GM19463 (cell line): Measurements from ENCODE around the gene TRUB2.

Experiments
- ATAC-seq: cut with Tn5 transposase; IDR thresholded peaks from one replicate; pipeline ENCODE4 v1.9.1; 2021; ENCODE audit warnings: mild to moderate bottlenecking, moderate library complexity; ENCODE audit not compliant: unreplicated experiment

TRUB2 gene

DNA sequence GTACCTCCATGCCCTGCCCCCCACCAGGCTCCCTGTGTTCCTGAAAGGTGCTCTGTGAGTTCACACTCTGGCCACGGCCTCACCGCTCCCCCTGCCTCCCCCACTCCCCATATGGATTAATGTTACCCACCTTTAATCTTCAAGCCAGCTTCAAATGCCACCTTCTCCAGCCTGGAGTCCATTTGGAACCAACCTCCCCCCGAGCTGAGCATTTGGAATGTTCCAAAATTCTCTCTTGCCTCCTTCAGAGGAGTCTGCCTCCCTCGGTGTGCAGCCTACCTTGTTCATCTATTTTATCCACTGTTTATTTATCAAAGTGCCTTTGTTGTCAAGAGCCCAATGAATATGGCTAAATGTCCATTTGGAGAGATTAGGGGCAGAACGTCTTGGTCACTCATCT is 50.7 kb downstream of the TRUB2 start:
- no peak for ATAC-seq

DNA sequence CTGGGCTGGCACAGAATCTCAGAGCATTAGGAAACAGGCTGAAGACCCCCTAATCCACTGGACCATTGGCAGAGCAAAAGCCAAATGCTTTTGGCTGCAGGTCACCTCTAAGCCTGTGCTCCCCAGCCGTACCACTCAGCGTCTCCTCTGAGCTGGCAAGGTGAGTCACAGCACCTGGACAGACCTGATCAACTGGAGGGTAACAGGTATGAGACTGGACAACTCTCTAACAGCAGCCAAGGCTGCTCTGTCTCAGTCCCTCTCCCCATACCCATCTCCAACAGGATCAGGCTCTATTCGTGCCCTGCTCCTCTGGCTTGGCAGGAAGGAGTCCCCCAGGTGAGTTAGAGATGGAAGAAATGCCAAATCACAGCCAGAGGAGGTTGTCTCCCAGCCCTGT is 51.1 kb downstream of the TRUB2 start:
- ATAC-seq = no peak

GRCh38 chr9:128266868-128267590 is 55.2 kb downstream of the TRUB2 start:
- ATAC-seq = no peak

- no peak for ATAC-seq
Observed at GRCh38 chr9:128265348-128265847, 56.8 kb downstream of the TRUB2 start.

DNA sequence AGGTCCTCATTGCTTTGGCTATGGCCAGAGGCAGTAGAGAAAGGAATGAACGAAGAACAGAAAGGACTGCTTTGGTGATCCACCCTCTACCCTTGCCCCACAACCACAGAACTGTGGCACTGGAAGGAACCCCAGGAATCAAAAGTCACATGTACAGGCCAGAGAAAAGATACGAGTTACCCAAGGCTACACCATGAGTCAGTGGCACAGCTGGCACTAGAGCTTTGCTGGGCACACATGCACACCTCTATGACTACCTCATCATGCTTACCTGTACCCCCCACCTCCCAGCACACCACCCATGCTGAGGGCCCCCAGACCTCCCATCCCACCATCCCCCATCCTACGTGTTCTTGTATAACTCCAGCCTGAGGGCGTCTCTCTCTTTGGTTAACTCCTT is 59.6 kb downstream of the TRUB2 start:
- ATAC-seq = no peak

- ATAC-seq = no peak
Observed at GRCh38 chr9:128260340-128260739, 61.9 kb downstream of the TRUB2 start.

DNA sequence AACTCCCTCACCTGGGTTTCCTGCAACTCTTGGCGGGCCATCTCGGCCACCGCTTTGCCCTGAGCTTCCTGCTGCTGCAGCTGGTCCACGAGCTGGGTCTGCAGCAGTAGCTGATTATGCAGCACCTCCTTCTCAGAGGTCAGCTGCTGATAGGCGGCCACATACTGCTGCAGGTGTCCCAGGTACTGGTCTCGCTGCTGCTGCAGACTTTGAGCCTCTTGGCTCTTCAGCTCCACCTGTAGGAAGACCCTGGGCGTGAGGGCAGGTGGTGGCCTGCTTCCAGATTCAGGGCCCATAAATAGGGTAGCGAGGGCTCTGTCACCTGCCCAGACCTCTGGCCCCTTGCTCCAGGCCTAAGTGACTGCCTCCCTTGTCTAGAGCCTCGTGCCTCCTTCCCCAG is 63.1 kb downstream of the TRUB2 start:
- ATAC-seq = no peak

DNA sequence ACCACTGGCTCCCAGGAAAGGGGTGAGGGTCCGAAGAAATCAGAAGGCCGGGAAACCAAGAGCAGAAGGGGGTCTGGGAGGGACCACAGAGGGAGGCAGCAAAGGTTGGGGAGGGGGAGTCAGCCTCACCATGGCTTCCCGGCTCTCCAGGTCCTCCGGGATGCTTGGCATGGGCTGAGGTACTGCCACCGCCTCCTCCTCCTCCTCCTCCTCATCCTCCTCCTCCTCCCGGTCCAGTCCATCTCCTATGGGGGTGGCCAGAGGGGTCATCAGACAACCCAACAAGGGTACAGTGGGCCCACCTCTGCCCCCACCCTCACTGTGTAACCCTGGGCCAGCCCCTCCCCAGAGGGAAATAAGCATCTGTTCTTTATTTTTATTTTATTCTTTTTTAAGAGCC is 63.9 kb downstream of the TRUB2 start:
- ATAC-seq = no peak

- ATAC-seq = no peak
Observed at GRCh38 chr9:128257907-128258306, 64.3 kb downstream of the TRUB2 start.

- no peak for ATAC-seq
Observed at GRCh38 chr9:128257086-128257825, 65.0 kb downstream of the TRUB2 start.
